ENCODE data around the gene STXBP3.

STXBP3 gene

DNA sequence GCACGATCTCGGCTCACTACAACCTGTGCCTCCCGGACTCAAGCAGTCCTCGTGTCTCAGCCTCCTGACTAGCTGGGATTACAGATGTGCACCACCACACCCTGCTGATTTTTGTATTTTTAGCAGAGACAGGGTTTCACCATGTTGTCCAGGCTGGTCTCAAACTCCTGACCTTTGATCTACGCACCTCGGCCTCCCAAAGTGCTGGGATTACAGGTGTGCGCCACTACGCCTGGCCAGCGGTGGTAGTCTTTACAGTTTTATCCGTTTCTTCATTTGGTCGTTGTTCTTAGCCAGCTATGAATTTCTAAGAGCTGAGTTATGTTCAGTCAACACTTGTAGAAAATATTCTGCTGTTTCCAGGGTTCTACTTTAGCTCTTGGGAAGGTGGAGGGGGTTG, 57.1 kb downstream of the STXBP3 start:
- DNase-seq (ENCODE audit: low spot score), result no peak
- Histone ChIP-seq H3K27ac (no peak overlapping the region), H3K4me3 (no peak overlapping the region)
- TF ChIP-seq CTCF (IDR thresholded peaks at IDR 0.05), result no peak

DNA sequence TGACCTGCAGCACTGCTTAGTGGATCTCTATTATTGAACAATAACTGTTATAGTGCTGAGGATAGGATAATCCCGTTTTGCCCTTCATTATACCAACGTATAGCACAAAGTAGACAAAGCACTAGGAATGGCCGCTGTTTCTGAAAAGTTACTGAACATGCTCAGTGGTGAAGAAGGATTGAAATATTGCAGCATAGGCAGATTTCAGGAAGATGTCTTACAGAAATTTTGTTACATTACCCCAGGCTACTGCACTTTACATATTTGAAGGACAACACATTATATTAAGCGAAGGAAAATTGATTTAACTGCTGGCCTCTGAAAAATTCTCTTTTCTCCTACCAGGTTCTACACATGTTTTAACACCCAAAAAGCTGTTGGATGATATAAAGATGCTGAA, 62.0 kb downstream of the STXBP3 start:
- DNase-seq (ENCODE audit: low spot score), result no peak
- no peak overlapping the region for H3K27ac ChIP-seq
- H3K4me3 ChIP-seq, result no peak overlapping the region
- no peak for TF ChIP-seq CTCF (IDR thresholded peaks at IDR 0.05)

DNA sequence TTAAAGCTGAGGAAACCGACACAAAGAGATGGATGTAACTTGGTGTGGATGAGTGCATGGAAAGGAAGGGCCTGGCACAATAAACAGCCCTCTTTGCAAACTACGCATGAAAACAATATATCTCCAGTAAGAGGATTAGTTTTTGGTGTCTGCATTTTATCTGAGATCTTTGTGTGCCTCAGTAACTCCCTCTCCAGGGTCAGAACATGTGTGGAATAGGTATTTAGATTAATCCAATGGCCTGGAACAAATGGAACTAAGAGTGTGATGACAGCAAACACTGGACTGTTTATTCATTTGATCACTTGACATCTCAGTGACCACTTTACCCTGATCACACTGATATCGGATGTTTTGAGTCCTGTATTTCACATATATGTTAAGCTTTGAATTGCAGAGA, 65.1 kb downstream of the STXBP3 start:
- no peak for DNase-seq (ENCODE audit: low spot score)
- H3K27ac ChIP-seq, result no peak overlapping the region
- H3K4me3 ChIP-seq, result no peak overlapping the region
- no peak for TF ChIP-seq CTCF (IDR thresholded peaks at IDR 0.05)

DNA sequence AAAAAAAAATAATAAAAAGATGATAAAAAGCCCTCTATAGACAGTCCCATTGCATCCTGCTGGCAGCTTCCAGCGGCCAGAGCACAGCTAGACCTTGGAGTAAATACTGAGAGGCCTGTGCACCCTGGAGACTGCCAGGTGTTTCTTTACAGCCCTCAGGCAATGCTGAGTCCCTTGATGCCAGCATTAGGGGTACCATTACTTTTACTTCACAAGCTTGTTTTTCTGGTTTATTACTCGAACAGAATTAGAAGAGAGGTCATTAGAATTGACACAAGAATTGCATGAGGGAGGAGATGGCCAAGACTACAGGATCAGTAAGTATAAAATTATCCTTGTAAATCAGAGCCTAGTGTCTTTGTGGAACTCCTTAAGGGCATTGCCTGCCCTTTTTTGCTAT, 66.9 kb downstream of the STXBP3 start:
- no peak for DNase-seq (ENCODE audit: low spot score)
- TF ChIP-seq CTCF (IDR thresholded peaks at IDR 0.05), result no peak
- Histone ChIP-seq H3K27ac (no peak overlapping the region), H3K4me3 (no peak overlapping the region)

- Histone ChIP-seq H3K4me3 (no peak overlapping the region), H3K27ac (peak overlapping the region; percentile 75 to 81)
- no peak for TF ChIP-seq CTCF (IDR thresholded peaks at IDR 0.05)
- no peak for DNase-seq (ENCODE audit: low spot score)
Observed at GRCh38 chr1:108814343-108815125, 68.1 kb downstream of the STXBP3 start.

- H3K4me3 ChIP-seq, result peak overlapping the region; percentile 24
- peak overlapping the region; percentile 75 to 84 for H3K27ac ChIP-seq
- no peak for DNase-seq (ENCODE audit: low spot score)
- TF ChIP-seq CTCF (IDR thresholded peaks at IDR 0.05), result no peak
Observed at GRCh38 chr1:108815566-108815965, 69.1 kb downstream of the STXBP3 start.

All from coronary artery (tissue), 2 donors.